Right lung (tissue), 5 donors: ENCODE data around the gene TOX2. TPM values are rescaled to one million over a fixed set of nuclear protein-coding genes. Genes with fewer than 3 reads are reported as not detected.

Source experiments
- DNase-seq, 2 donors: peaks; one replicate each; pipeline ENCODE4 v3.0.0-alpha.2; 2013
- polyA plus RNA-seq, 5 donors: library from polyadenylated mRNA; unstranded; fragments of 120-200 nt; gene quantifications; one replicate each; pipeline versions ENCODE4 v1.2.1 to v1.2.3, GENCODE V29; 2013; ENCODE audit warnings: inconsistent platforms in 1 of 5, low replicate concordance in 1 of 5; ENCODE audit not compliant: insufficient read length in 5 of 5, insufficient read depth in 1 of 5

The TOX2 gene
- polyA plus RNA-seq, 5 donors: 31.7 to 69.8 (median 44.1) TPM

- no peak for DNase-seq
Observed at GRCh38 chr20:43973671-43974450, 59.2 kb downstream of the TOX2 start.

GRCh38 chr20:43974695-43975094 is 60.0 kb downstream of the TOX2 start:
- DNase-seq: no peak

DNA sequence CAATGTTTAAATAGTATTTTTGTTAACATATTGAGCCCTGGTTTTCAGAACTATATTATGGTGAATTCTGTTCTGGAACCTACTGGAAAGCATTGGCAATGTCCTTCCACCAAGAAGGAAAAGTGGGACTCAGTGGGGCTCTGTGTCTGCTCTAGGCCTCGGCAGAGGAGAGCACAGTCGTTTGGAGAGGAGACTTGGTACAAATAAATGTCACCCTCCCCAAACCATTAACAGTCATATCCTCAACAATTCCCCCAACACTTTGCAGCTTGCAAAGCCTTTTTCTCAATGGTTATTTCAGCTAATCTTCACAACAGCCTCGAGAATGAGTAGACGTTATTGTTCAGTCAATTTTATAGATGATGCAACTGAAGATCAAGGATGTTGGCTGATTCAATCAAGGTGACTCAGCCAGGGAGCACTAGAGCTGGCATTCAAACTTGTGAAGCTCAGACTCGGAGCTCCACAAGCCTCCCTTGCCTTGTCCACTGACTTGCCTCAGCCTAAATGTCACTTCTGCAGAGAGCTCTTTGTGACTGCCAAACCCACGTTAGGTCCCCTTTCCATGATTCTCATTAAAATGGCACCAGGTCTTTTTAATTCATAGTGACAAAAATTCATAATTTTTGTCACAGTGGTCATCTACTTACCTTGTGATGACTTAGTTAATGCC is 60.6 kb downstream of the TOX2 start:
- DNase-seq: no peak

- DNase-seq: no peak
Observed at GRCh38 chr20:43976547-43976946, 61.9 kb downstream of the TOX2 start.

GRCh38 chr20:43977252-43977651 is 62.6 kb downstream of the TOX2 start:
- no peak for DNase-seq

DNA sequence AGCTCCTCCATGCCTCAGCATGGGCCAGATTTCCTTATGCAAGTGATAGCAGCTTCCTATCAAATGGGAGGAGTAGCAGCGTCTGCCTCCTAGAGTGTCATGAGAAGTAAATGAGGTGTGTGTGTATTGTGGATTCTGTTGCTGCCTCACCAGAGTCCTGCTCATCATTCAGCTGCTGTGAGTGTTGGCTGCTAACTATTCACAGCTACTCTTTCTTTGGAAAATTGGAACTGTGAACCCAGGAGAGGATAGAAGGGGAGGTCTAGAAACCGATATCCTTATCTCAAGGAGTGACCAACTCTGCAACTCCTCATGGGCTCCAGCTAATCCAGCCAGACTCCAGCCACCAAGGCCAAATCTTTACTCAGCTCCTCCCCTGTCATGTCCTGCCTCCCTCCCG is 63.3 kb downstream of the TOX2 start:
- DNase-seq: no peak

DNA sequence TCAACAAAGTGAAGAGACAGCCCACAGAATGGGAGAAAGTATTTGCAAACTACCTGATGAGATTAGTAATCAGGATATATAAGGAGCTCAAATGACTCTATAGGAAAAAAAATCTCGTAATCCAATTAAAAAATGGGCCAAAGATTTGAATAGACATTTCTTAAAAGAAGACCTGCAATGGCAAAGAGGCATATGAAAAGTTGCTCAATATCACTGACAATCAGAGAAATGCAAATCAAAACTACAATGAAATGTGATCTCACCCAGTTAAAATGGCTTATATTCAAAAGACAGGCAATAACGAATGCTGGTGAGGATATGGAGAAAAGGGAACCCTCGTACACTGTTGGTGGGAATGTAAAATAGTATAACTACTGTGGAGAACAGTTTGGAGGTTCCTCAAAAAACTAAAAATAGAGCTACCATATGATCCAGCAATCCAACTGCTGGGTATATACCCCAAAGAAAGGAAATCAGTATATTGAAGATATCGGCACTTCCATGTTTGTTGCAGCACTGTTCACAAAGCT is 65.0 kb downstream of the TOX2 start:
- DNase-seq: no peak

DNA sequence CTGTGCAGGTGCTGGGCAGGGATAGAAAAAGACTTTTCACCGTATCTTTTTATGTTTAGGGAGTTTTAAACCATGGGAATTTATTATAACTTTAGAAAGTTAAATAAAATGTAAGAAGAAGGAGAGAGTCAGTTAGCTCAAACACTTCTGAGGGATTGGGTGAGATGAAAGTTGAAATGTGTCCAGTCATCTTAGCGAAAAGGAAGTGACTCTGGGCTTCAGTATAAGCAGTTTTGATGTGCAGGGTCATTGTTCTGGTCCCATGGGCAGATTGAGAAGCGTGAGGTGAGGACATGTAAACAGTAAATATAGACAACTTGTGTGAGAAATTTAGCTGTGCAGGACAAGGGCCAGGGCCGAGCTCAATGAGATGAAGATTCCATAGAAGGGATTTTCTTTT is 66.9 kb downstream of the TOX2 start:
- DNase-seq: no peak

- no peak for DNase-seq
Observed at GRCh38 chr20:43982016-43982415, 67.4 kb downstream of the TOX2 start.

DNA sequence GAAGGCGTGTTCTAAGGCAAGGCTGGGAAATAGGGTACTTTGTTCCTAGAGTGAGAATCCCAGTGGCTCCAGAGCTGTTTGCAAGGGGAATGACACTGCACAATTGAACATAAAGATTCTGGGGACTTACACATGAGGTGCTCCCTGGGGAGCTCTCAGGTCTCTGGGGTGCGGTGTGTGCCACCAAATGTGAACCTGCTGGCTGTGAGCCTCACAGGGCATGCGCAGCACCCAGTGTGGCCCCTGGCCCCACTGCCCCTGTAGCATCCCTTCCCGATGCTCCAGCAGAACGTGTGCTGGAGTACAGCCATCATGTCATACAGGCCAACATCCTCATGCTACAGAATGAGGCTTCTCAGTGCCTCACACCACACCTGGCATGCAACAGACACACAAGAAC is 68.2 kb downstream of the TOX2 start:
- no peak for DNase-seq

GRCh38 chr20:43983359-43983758 is 68.7 kb downstream of the TOX2 start:
- DNase-seq: no peak

GRCh38 chr20:43983904-43984361 is 69.3 kb downstream of the TOX2 start:
- no peak for DNase-seq

- DNase-seq: no peak
Observed at GRCh38 chr20:43984587-43984986, 69.9 kb downstream of the TOX2 start.

- no peak for DNase-seq
Observed at GRCh38 chr20:43985121-43985520, 70.5 kb downstream of the TOX2 start.

- no peak for DNase-seq
Observed at GRCh38 chr20:43985608-43986316, 71.1 kb downstream of the TOX2 start.

GRCh38 chr20:43987018-43987417 is 72.4 kb downstream of the TOX2 start:
- no peak for DNase-seq

GRCh38 chr20:43987531-43987930 is 72.9 kb downstream of the TOX2 start:
- no peak for DNase-seq

GRCh38 chr20:43988451-43988850 is 73.8 kb downstream of the TOX2 start:
- DNase-seq: no peak

GRCh38 chr20:43988867-43989266 is 74.2 kb downstream of the TOX2 start:
- DNase-seq: no peak

DNA sequence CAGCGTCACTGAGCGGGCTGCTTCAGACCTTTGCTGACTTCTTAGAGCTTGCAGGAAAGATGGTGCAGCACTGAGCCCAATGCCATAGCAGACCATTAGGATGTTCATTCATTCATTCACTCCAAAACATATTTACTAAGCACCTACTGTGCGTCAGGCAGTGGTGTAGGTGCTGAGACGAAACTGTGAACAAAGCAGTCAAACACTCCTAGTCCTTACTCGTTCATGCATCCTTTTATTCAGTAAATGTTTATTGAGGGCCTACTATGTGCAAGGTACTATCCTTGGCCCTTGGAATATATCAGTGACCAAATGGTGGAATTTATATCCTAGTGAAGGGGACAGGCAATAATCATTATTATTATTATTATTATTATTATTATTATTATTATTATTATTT is 76.6 kb downstream of the TOX2 start:
- DNase-seq: no peak

DNA sequence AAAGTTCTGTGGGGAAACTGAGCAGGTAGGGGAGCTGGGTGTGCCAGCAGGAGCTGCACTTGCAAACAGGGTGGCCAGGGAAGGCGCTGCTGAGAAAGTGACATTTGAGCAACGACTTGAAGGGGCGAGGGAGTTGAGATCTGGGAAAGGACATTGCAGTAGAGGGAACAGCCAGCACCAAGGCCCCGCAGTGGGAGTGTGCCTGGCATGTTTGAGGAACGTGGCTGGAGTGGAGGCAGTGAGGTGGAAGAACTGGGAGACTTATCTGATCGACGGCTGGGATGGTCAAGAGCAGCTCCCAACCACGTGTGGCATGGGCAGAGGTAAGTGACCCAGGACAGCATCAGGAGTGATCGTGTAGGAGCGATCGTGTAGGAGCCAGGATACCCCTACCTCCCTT is 77.3 kb downstream of the TOX2 start:
- no peak for DNase-seq

- DNase-seq: no peak
Observed at GRCh38 chr20:43992885-43993284, 78.2 kb downstream of the TOX2 start.

DNA sequence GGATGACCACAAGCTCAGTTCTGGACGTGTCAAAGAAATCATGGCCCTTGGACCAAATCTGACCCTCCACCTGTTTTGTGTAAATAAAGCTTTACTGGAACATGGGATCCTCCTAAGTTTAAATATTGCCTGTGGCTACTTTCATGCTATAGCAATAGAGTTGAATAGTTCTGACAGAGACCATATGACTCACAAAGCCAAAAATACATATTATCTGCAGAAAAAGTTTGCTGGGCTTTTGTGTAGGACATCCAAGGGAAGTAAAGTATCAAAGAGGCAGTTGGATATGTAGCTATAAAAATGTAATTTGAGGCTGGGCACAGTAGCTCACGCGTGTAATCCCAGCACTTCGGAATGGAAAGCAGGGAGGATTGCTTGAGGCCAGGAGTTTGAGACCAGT is 78.9 kb downstream of the TOX2 start:
- DNase-seq: no peak
